HepG2 (cell line): ENCODE measurements around the gene PHF23. TPM values are rescaled to one million over a fixed set of nuclear protein-coding genes. Genes with fewer than 3 reads are reported as not detected.

Source experiments
- ARNT ChIP-seq: fragments of 450-650 bp; IDR thresholded peaks from 2 replicates; pipeline ENCODE4 v1.6.1; 2017
- ARNTL ChIP-seq: sonication (generic); formaldehyde crosslinking; IDR thresholded peaks from 2 replicates; pipeline ENCODE4 v1.4.0; 2020; ENCODE audit warnings: mild to moderate bottlenecking, missing genetic modification reagents
- BRCA1 ChIP-seq: sonication (generic); formaldehyde crosslinking; IDR thresholded peaks from 2 replicates; pipeline ENCODE4 v1.4.0; 2020; ENCODE audit warnings: missing genetic modification reagents
- CBFB ChIP-seq: sonication (generic); formaldehyde crosslinking; IDR thresholded peaks from 2 replicates; pipeline ENCODE4 v1.4.0; 2020; ENCODE audit warnings: missing genetic modification reagents
- ELK4 ChIP-seq: sonication (generic); formaldehyde crosslinking; IDR thresholded peaks from 2 replicates; pipeline ENCODE4 v1.9.0; 2021; ENCODE audit warnings: missing genetic modification reagents, borderline replicate concordance
- ESRRA ChIP-seq: sonication (generic); formaldehyde crosslinking; IDR thresholded peaks from 2 replicates; pipeline ENCODE4 v1.5.1; 2020; ENCODE audit warnings: mild to moderate bottlenecking, low read depth, missing genetic modification reagents
- FOSL2 ChIP-seq: sonication (generic); formaldehyde crosslinking; IDR thresholded peaks from 2 replicates; pipeline ENCODE4 v1.4.0; 2020; ENCODE audit warnings: missing genetic modification reagents
- GFI1 ChIP-seq: sonication (generic); formaldehyde crosslinking; IDR thresholded peaks from 2 replicates; pipeline ENCODE4 v1.5.0; 2020; ENCODE audit warnings: missing genetic modification reagents, mild to moderate bottlenecking, borderline replicate concordance
- HMG20A ChIP-seq: IDR thresholded peaks from 2 replicates; pipeline ENCODE4 v1.6.1; 2016; ENCODE audit warnings: borderline replicate concordance
- HOXA5 ChIP-seq: sonication (generic); formaldehyde crosslinking; IDR thresholded peaks from 2 replicates; pipeline ENCODE4 v1.4.0; 2020; ENCODE audit warnings: missing genetic modification reagents
- JUN ChIP-seq: sonication (generic); formaldehyde crosslinking; IDR thresholded peaks from 2 replicates; pipeline ENCODE4 v1.4.0; 2020; ENCODE audit warnings: mild to moderate bottlenecking, missing genetic modification reagents
- KLF6 ChIP-seq: IDR thresholded peaks from 2 replicates; pipeline ENCODE4 v1.8.0; 2016; ENCODE audit warnings: missing biosample characterization, missing genetic modification reagents
- NKX3-1 ChIP-seq: sonication (generic); formaldehyde crosslinking; IDR thresholded peaks from 2 replicates; pipeline ENCODE4 v1.5.0; 2020; ENCODE audit warnings: missing genetic modification reagents
- PAX8 ChIP-seq: sonication (generic); formaldehyde crosslinking; IDR thresholded peaks from 2 replicates; pipeline ENCODE4 v1.8.0; 2022; ENCODE audit warnings: mild to moderate bottlenecking, missing genetic modification reagents, borderline replicate concordance
- PPARG ChIP-seq: conservative IDR thresholded peaks from 2 replicates; pipeline ENCODE4 v1.6.1; 2016; ENCODE audit warnings: missing biosample characterization, missing genetic modification reagents
- SP1 ChIP-seq, 2 experiments: fragments of 450-650 bp in 1 of 2; sonication (generic) in 1 of 2; formaldehyde crosslinking in 1 of 2; IDR thresholded peaks; 2 replicates each; pipeline versions ENCODE4 v1.4.0 to v1.6.1; 2016 to 2020; ENCODE audit warnings: missing genetic modification reagents in 1 of 2
- SP2 ChIP-seq: sonication (generic); formaldehyde crosslinking; IDR thresholded peaks from 2 replicates; pipeline ENCODE4 v1.5.1; 2020; ENCODE audit warnings: mild to moderate bottlenecking, missing genetic modification reagents
- SUZ12 ChIP-seq: fragments of 150-350 bp; IDR thresholded peaks from 2 replicates; pipeline ENCODE4 v1.6.1; 2014; ENCODE audit warnings: low read depth, low read length
- ZFP36L2 ChIP-seq: sonication (generic); formaldehyde crosslinking; IDR thresholded peaks from 2 replicates; pipeline ENCODE4 v1.4.0; 2020; ENCODE audit warnings: missing genetic modification reagents
- ZFP37 ChIP-seq: sonication (generic); formaldehyde crosslinking; IDR thresholded peaks from 2 replicates; pipeline ENCODE4 v1.4.0; 2020; ENCODE audit warnings: missing genetic modification reagents, borderline replicate concordance
- ZNF136 ChIP-seq: sonication (generic); formaldehyde crosslinking; IDR thresholded peaks from 2 replicates; pipeline ENCODE4 v1.8.1; 2022; ENCODE audit warnings: low read depth, mild to moderate bottlenecking, moderate library complexity, missing genetic modification reagents
- polyA plus RNA-seq, 8 experiments: library from polyadenylated mRNA; depleted of rRNA in 3 of 8; stranded (reverse) in 7 of 8; unstranded in 1 of 8; fragments of >200 nt; fragmentation: Illumina TruSeq in 4 of 8; extraction: Trizol in 4 of 8; gene quantifications; 2 replicates each; pipeline versions ENCODE4 v1.2.1 to v1.2.3, GENCODE V29; 2011 to 2016; ENCODE audit warnings: low read depth in 4 of 8, missing spikeins in 1 of 8, mixed read lengths in 1 of 8; ENCODE audit not compliant: insufficient read depth in 1 of 8
- total RNA-seq, 5 experiments: library from RNA; depleted of rRNA; stranded (reverse); fragments of >200 nt; fragmentation: Illumina TruSeq; extraction: Trizol; gene quantifications; 2 replicates each; pipeline ENCODE4 v1.2.3, GENCODE V29; 2016; ENCODE audit warnings: low read depth in 1 of 5
- TF ChIP-seq, protein P1 (sequence below): sonication (generic); formaldehyde crosslinking; IDR thresholded peaks from 2 replicates; pipeline ENCODE4 v1.4.0; 2020; ENCODE audit warnings: mild to moderate bottlenecking, missing genetic modification reagents
- TF ChIP-seq, protein P2 (sequence below): sonication (generic); formaldehyde crosslinking; IDR thresholded peaks from 2 replicates; pipeline ENCODE4 v1.5.0; 2020; ENCODE audit warnings: mild to moderate bottlenecking, missing genetic modification reagents, moderate library complexity

The PHF23 gene
- total and polyA plus RNA-seq, 2 of the 13 experiments (the other 11 are each of a cell fraction or from before 2014, with no cell fraction given) = 27.6 to 33.2 TPM

DNA sequence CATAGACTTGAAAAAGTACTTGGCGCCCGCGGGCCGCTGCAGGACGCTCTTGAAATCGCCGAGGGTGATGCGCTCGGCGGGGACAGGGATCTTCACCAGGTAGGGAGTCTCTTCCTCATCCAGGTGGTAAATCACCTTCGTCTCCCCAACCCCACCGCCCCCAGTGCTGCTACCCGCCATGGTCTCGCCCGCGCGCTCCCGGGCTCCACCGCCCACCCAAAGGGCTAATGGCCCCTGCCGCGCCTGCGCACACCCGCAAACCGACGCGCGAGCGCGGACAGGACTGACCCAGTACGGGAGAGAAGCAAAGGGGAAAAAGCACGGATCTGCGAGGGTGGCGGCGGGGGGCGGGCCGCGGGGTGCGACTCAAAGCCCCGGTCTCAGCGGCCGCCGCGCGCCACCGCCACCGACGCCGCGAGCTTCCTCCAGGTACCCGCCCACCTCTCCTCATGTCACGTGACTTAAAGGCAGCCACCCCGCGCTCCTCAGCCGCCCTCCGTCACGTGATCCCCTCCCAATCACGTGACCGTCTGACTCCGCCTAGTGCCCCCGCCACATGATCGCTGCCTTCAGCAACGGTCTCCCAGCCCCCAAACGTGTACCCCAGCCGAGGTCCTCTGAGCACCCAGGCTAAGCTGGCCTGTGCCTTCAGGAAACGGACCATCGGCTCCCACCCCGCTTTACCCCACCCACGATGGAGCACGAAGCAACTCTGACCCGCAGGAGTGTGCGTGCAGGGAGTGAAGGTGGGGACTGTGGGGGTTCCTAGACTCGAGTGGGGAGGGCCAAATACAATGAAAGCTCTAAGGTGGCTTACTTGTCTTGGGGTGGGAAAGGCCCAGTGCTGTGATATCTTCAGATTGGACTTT is 4.9 kb downstream of the PHF23 start, which contains the start of gene DVL2 (continued):
- TF ChIP-seq ZNF136 (CRISPR knock-in tag) (peak; percentile 84; the same call in 1 of the 2 replicates), CBFB (CRISPR knock-in tag) (peak; percentile 80; the same call in 1 of the 2 replicates), ARNTL (CRISPR knock-in tag) (peak; percentile 92), GFI1 (CRISPR knock-in tag) (0 out of 2 replicates have a peak, but pooled peaks have one; percentile 11), FOSL2 (CRISPR knock-in tag) (peak; percentile 60), ESRRA (CRISPR knock-in tag) (no peak), PPARG (CRISPR knock-in tag) (no peak; the same call in 1 of the 2 replicates), HOXA5 (CRISPR knock-in tag) (peak; percentile 69; the same call in 1 of the 2 replicates), SP1 (IDR thresholded peaks at IDR 0.05) (no peak), SP1 (CRISPR knock-in tag; IDR thresholded peaks at IDR 0.05) (peak; percentile 93), NKX3-1 (CRISPR knock-in tag) (peak; percentile 70; the same call in 1 of the 2 replicates), HMG20A (CRISPR knock-in tag) (no peak), SP2 (peak; percentile 52; the same call in 1 of the 2 replicates), KLF6 (CRISPR knock-in tag) (0 out of 2 replicates have a peak, but pooled peaks have one; percentile 44), BRCA1 (CRISPR knock-in tag) (peak; percentile 76; the same call in 1 of the 2 replicates), ZFP36L2 (CRISPR knock-in tag) (no peak), PAX8 (CRISPR knock-in tag) (0 out of 2 replicates have a peak, but pooled peaks have one; percentile 8), SUZ12 (no peak), ZFP37 (CRISPR knock-in tag) (peak; percentile 93; the same call in 1 of the 2 replicates), JUN (CRISPR knock-in tag) (no peak), ARNT (no peak), ELK4 (CRISPR knock-in tag) (no peak)
- TF ChIP-seq, protein P1, sequence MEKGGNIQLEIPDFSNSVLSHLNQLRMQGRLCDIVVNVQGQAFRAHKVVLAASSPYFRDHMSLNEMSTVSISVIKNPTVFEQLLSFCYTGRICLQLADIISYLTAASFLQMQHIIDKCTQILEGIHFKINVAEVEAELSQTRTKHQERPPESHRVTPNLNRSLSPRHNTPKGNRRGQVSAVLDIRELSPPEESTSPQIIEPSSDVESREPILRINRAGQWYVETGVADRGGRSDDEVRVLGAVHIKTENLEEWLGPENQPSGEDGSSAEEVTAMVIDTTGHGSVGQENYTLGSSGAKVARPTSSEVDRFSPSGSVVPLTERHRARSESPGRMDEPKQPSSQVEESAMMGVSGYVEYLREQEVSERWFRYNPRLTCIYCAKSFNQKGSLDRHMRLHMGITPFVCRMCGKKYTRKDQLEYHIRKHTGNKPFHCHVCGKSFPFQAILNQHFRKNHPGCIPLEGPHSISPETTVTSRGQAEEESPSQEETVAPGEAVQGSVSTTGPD = no peak
- TF ChIP-seq, protein P2, sequence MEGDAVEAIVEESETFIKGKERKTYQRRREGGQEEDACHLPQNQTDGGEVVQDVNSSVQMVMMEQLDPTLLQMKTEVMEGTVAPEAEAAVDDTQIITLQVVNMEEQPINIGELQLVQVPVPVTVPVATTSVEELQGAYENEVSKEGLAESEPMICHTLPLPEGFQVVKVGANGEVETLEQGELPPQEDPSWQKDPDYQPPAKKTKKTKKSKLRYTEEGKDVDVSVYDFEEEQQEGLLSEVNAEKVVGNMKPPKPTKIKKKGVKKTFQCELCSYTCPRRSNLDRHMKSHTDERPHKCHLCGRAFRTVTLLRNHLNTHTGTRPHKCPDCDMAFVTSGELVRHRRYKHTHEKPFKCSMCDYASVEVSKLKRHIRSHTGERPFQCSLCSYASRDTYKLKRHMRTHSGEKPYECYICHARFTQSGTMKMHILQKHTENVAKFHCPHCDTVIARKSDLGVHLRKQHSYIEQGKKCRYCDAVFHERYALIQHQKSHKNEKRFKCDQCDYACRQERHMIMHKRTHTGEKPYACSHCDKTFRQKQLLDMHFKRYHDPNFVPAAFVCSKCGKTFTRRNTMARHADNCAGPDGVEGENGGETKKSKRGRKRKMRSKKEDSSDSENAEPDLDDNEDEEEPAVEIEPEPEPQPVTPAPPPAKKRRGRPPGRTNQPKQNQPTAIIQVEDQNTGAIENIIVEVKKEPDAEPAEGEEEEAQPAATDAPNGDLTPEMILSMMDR (CRISPR knock-in tag) = no peak; the same call in 1 of the 2 replicates
